ENCODE results near the gene THAP4.

Gene THAP4

DNA sequence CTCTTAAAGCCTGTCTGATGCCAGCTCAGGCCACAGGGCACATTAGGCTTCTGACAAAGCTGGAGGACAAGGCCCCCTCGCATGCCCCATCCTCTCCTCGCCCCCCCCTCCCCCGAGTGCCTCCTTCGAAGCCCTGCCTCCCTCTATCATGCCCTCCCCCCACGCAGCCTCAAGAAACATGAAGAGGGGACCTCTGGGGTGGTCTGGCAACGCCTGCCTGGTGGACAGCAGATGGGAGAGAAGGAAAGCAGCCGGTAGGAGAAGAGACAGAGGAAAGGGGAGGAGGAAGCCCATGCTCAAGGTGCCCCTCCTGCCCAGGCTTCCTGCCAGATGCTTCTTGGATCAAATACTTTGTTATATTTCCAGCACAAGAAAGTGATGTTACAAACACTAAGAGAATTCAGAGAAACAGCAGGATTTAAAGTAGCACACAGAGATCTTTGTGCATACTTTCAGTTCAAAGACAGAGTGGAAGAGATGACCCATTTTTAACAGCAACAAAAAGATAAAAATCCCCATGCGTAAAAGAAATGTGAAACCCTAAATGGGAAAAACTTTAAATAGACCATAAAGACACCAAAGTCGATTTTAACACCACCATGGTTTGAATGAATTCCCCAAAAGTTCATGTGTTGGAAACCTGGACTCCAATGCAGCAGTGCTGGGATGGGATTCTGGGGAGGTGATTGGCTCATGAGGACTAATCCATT is 59.4 kb downstream of the THAP4 start:
- H3K4me2 ChIP-seq (ENCODE audit: insufficient read depth, low read length) = no peak overlapping the region
- no peak overlapping the region for H2AFZ ChIP-seq (ENCODE audit: low read depth, low read length)
- H3K79me2 ChIP-seq (ENCODE audit: insufficient read depth, low read length) = no peaks in the 10 kb centered on the region
- peaks cover 12% of the 10 kb centered on the region; the same call in 1 of the 2 replicates for H3K36me3 ChIP-seq (ENCODE audit: insufficient read depth, low read length)
- no peaks in the 10 kb centered on the region for H3K27me3 ChIP-seq (ENCODE audit: insufficient read depth, low read length, poor library complexity)
- TF ChIP-seq EZH2 (IDR thresholded peaks at IDR 0.05; ENCODE audit: borderline replicate concordance, low read depth, low read length, severe bottlenecking) = no peak
- TF ChIP-seq CTCF (IDR thresholded peaks at IDR 0.05; ENCODE audit: borderline replicate concordance, extremely low read depth, low read length, poor library complexity, severe bottlenecking) = no peak
- no peak overlapping the region for H3K27ac ChIP-seq (ENCODE audit: low read length)
- H3K4me3 ChIP-seq (ENCODE audit: low read depth in 1 of 2, low read length in 2 of 2) = no peak overlapping the region
- H3K9me3 ChIP-seq (ENCODE audit: insufficient read depth, low read length, severe bottlenecking) = no peaks in the 10 kb centered on the region
- no peak for DNase-seq
- ATAC-seq (ENCODE audit: insufficient read depth, low read depth) = no peak
- H4K20me1 ChIP-seq (ENCODE audit: insufficient read depth, low read length) = no peaks in the 10 kb centered on the region
- no peaks in the 10 kb centered on the region for H3K4me1 ChIP-seq (ENCODE audit: insufficient read depth, low read length)
- H3K9ac ChIP-seq (ENCODE audit: low read depth, low read length) = no peak overlapping the region

- no peaks in the 10 kb centered on the region for H3K27me3 ChIP-seq (ENCODE audit: insufficient read depth, low read length, poor library complexity)
Observed at GRCh38 chr2:241576293-241576654, 60.7 kb downstream of the THAP4 start.

GRCh38 chr2:241575624-241576292 is 61.2 kb downstream of the THAP4 start:
- H3K4me3 ChIP-seq (ENCODE audit: low read depth in 1 of 2, low read length in 2 of 2) = no peak overlapping the region
- no peaks in the 10 kb centered on the region for H4K20me1 ChIP-seq (ENCODE audit: insufficient read depth, low read length)
- no peak overlapping the region for H3K9ac ChIP-seq (ENCODE audit: low read depth, low read length)
- H3K9me3 ChIP-seq (ENCODE audit: insufficient read depth, low read length, severe bottlenecking) = no peaks in the 10 kb centered on the region
- no peak for ATAC-seq (ENCODE audit: insufficient read depth, low read depth)
- H2AFZ ChIP-seq (ENCODE audit: low read depth, low read length) = no peak overlapping the region
- H3K27me3 ChIP-seq (ENCODE audit: insufficient read depth, low read length, poor library complexity) = no peaks in the 10 kb centered on the region
- no peaks in the 10 kb centered on the region for H3K36me3 ChIP-seq (ENCODE audit: insufficient read depth, low read length)
- H3K4me1 ChIP-seq (ENCODE audit: insufficient read depth, low read length) = no peaks in the 10 kb centered on the region
- TF ChIP-seq EZH2 (IDR thresholded peaks at IDR 0.05; ENCODE audit: borderline replicate concordance, low read depth, low read length, severe bottlenecking) = no peak
- no peak for TF ChIP-seq CTCF (IDR thresholded peaks at IDR 0.05; ENCODE audit: borderline replicate concordance, extremely low read depth, low read length, poor library complexity, severe bottlenecking)
- no peaks in the 10 kb centered on the region for H3K79me2 ChIP-seq (ENCODE audit: insufficient read depth, low read length)
- no peak overlapping the region for H3K4me2 ChIP-seq (ENCODE audit: insufficient read depth, low read length)
- H3K27ac ChIP-seq (ENCODE audit: low read length) = no peak overlapping the region
- no peak for DNase-seq

More at GRCh38 chr2:241576293-241576654, 60.7 kb downstream of the THAP4 start:
- Histone ChIP-seq H3K9me3 (ENCODE audit: insufficient read depth, low read length, severe bottlenecking) (no peaks in the 10 kb centered on the region), H3K4me1 (ENCODE audit: insufficient read depth, low read length) (no peaks in the 10 kb centered on the region), H2AFZ (ENCODE audit: low read depth, low read length) (no peak overlapping the region), H3K79me2 (ENCODE audit: insufficient read depth, low read length) (no peaks in the 10 kb centered on the region), H3K4me3 (ENCODE audit: low read depth in 1 of 2, low read length in 2 of 2) (no peak overlapping the region), H4K20me1 (ENCODE audit: insufficient read depth, low read length) (no peaks in the 10 kb centered on the region), H3K4me2 (ENCODE audit: insufficient read depth, low read length) (no peak overlapping the region), H3K27ac (ENCODE audit: low read length) (no peak overlapping the region), H3K9ac (ENCODE audit: low read depth, low read length) (no peak overlapping the region), H3K36me3 (ENCODE audit: insufficient read depth, low read length) (peaks cover 3% of the 10 kb centered on the region; the same call in 1 of the 2 replicates)
- TF ChIP-seq CTCF (IDR thresholded peaks at IDR 0.05; ENCODE audit: borderline replicate concordance, extremely low read depth, low read length, poor library complexity, severe bottlenecking) (no peak), EZH2 (IDR thresholded peaks at IDR 0.05; ENCODE audit: borderline replicate concordance, low read depth, low read length, severe bottlenecking) (no peak)
- DNase-seq (no peak), ATAC-seq (ENCODE audit: insufficient read depth, low read depth) (no peak)

Measured in DND-41 (cell line).